PC-3 (cell line): ENCODE data around the gene NAPEPLD. TPM values are rescaled to one million over a fixed set of nuclear protein-coding genes. Genes with fewer than 3 reads are reported as not detected.
"Not testable (repeated sequence)": the region's sequence is repeated elsewhere in the genome, so short reads cannot be mapped to it uniquely, and the experiment has no call there.

Experiments
- ATAC-seq: fragments of 200-7000 bp; cut with Tn5 transposase; 2 replicates; pipeline ENCODE4 v1.9.1; 2020; ENCODE audit warnings: mild to moderate bottlenecking, moderate library complexity
- BruUV-seq: library from RNA; stranded (reverse); fragments of 400-500 nt; replicated peaks from 2 replicates; lab custom pipeline; 2021; lab: Mats Ljungman, UMichigan
- CTCF ChIA-PET: fragments of 300-600 bp; sonication (Branson Sonifier 250); formaldehyde crosslinking; loops from one replicate; lab custom pipeline; 2022; ENCODE audit warnings: antibody characterized with exemption; lab: Charles Lee
- POLR2A ChIA-PET: fragments of 300-600 bp; sonication (Branson Sonifier 250); formaldehyde crosslinking; loops from one replicate; lab custom pipeline; 2022; ENCODE audit warnings: antibody characterized with exemption; ENCODE audit not compliant: unreplicated experiment; lab: Charles Lee
- DNase-seq: peaks from one replicate; pipeline ENCODE4 v3.0.0-alpha.2; 2015
- H2AFZ ChIP-seq: fragments of 300-600 bp; sonication (generic); 2 replicates; pipeline ENCODE4 v1.6.0; 2016; ENCODE audit warnings: antibody characterized with exemption, low read length
- H3F3A ChIP-seq: fragments of 300-600 bp; sonication (generic); one replicate; pipeline ENCODE4 v1.6.0; 2017; ENCODE audit warnings: antibody characterized with exemption, low read length, control low read depth, mild to moderate bottlenecking; ENCODE audit not compliant: unreplicated experiment
- H3K27ac ChIP-seq: fragments of 300-600 bp; sonication (generic); 2 replicates; pipeline ENCODE4 v1.5.1; 2016; ENCODE audit warnings: mild to moderate bottlenecking, low read length
- H3K27me3 ChIP-seq: fragments of 300-600 bp; sonication (generic); 2 replicates; pipeline ENCODE4 v1.6.1; 2016; ENCODE audit warnings: low read length, mixed read lengths
- H3K36me3 ChIP-seq: fragments of 300-600 bp; sonication (generic); 2 replicates; pipeline ENCODE4 v1.6.1; 2016; ENCODE audit warnings: low read depth, mixed run types, low read length, mixed read lengths
- H3K4me1 ChIP-seq: fragments of 300-600 bp; sonication (generic); 2 replicates; pipeline ENCODE4 v1.5.1; 2016; ENCODE audit warnings: low read length; ENCODE audit not compliant: insufficient read depth
- H3K4me2 ChIP-seq: fragments of 300-600 bp; sonication (generic); 2 replicates; pipeline ENCODE4 v1.6.0; 2016; ENCODE audit warnings: low read length
- H3K4me3 ChIP-seq: fragments of 300-600 bp; sonication (generic); 2 replicates; pipeline ENCODE4 v1.5.1; 2016; ENCODE audit warnings: mild to moderate bottlenecking, low read length, mixed read lengths
- H3K79me2 ChIP-seq: fragments of 300-600 bp; sonication (generic); 2 replicates; pipeline ENCODE4 v1.6.1; 2017; ENCODE audit warnings: low read length, mixed read lengths
- H3K9ac ChIP-seq: fragments of 300-600 bp; sonication (generic); 2 replicates; pipeline ENCODE4 v1.6.0; 2016; ENCODE audit warnings: mild to moderate bottlenecking, low read length
- H3K9me2 ChIP-seq: fragments of 300-600 bp; sonication (generic); replicated peaks from 2 replicates; pipeline ENCODE4 v1.6.1; 2016; ENCODE audit warnings: mixed run types, low read length, mixed read lengths
- H3K9me3 ChIP-seq: fragments of 300-600 bp; sonication (generic); 2 replicates; pipeline ENCODE4 v1.6.1; 2016; ENCODE audit warnings: low read length, mixed read lengths
- H4K20me1 ChIP-seq: fragments of 300-600 bp; sonication (generic); 2 replicates; pipeline ENCODE4 v1.6.1; 2016; ENCODE audit warnings: low read length, mixed read lengths
- EZH2 ChIP-seq: fragments of 300-600 bp; sonication (generic); IDR thresholded peaks from one replicate; pipeline ENCODE4 v1.6.1; 2017; ENCODE audit warnings: antibody characterized with exemption, mild to moderate bottlenecking, low read length; ENCODE audit not compliant: unreplicated experiment
- EZH2phosphoT487 ChIP-seq: fragments of 300-600 bp; sonication (generic); IDR thresholded peaks from 2 replicates; pipeline ENCODE4 v1.6.1; 2018; ENCODE audit warnings: mild to moderate bottlenecking, antibody characterized with exemption, low read length, borderline replicate concordance
- intact Hi-C: fragments of 100-400 bp; cut with micrococcal nuclease; formaldehyde crosslinking; loops from 2 replicates; pipeline ENCODE4 v1.9.0; 2023
- total RNA-seq: library from RNA; depleted of rRNA; stranded (reverse); fragments of >200 nt; gene quantifications from 2 replicates; pipeline ENCODE4 v1.2.3, GENCODE V29; 2014
- TF ChIP-seq, protein P1 (sequence below): fragments of 300-600 bp; sonication (generic); conservative IDR thresholded peaks from 2 replicates; pipeline ENCODE4 v1.5.1; 2017; ENCODE audit warnings: antibody characterized with exemption, low read depth, mild to moderate bottlenecking, low read length

NAPEPLD gene
- total RNA-seq, 1 experiment from 2014 or later = 2.5 TPM

DNA sequence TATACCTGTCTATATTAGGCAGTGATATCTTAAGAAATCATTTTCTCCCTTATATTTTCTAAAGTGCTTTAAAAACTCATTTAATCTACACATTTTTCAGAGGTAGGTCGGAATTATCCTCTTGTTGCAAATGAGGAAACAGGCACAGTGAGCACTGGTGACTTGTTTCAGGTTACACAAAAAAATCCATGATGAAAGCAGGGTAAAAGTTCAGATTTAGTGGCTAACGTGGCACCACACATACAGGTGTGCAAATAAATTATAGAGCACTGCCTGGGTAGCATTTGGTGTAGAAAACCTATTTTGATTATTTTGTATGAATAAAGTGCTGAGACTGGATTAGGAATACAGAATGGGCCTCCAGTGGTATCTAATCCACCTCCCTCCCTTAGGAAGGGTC is 47.4 kb downstream of the NAPEPLD start:
- Histone ChIP-seq H3K9ac (no peak overlapping the region), H3K4me2 (no peak overlapping the region), H3K4me3 (no peak overlapping the region), H3K79me2 (no peaks in the 10 kb centered on the region), H4K20me1 (no peaks in the 10 kb centered on the region), H3K36me3 (peaks cover 10% of the 10 kb centered on the region), H3K9me3 (no peaks in the 10 kb centered on the region), H2AFZ (no peak overlapping the region), H3F3A (no peaks in the 10 kb centered on the region), H3K27ac (no peak overlapping the region), H3K4me1 (no peaks in the 10 kb centered on the region), H3K9me2 (no peaks in the 10 kb centered on the region), H3K27me3 (no peaks in the 10 kb centered on the region)
- ATAC-seq (no peak), DNase-seq (no peak)
- TF ChIP-seq EZH2phosphoT487 (no peak), EZH2 (no peak)
- TF ChIP-seq, protein P1, sequence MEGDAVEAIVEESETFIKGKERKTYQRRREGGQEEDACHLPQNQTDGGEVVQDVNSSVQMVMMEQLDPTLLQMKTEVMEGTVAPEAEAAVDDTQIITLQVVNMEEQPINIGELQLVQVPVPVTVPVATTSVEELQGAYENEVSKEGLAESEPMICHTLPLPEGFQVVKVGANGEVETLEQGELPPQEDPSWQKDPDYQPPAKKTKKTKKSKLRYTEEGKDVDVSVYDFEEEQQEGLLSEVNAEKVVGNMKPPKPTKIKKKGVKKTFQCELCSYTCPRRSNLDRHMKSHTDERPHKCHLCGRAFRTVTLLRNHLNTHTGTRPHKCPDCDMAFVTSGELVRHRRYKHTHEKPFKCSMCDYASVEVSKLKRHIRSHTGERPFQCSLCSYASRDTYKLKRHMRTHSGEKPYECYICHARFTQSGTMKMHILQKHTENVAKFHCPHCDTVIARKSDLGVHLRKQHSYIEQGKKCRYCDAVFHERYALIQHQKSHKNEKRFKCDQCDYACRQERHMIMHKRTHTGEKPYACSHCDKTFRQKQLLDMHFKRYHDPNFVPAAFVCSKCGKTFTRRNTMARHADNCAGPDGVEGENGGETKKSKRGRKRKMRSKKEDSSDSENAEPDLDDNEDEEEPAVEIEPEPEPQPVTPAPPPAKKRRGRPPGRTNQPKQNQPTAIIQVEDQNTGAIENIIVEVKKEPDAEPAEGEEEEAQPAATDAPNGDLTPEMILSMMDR = no peak
- intact Hi-C loops = no loop called here
- BruUV-seq = no TSS peak
- CTCF ChIA-PET = no interaction called here
- POLR2A ChIA-PET = no interaction called here

DNA sequence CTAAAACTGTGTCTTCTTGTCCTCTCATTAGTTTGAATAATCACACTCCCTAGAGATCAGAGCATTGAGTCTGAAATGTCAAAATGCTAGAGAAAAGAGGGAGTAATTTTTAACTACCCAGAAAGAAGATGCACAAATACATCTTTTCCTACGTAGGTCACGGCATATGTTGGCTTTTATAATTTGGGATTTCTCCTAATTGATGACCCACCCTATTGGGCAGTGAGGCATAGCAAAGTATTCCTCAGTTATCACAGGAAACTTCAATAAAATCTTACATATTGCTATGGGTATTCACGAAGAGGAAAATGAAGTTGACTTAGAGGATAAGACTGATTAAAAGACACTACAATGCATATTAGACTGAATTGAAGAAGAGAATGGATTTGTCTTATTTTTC is 48.6 kb downstream of the NAPEPLD start:
- TF ChIP-seq EZH2 (no peak), EZH2phosphoT487 (no peak)
- TF ChIP-seq, protein P1 = no peak
- ChIA-PET CTCF (no interaction called here), POLR2A (no interaction called here)
- Histone ChIP-seq H2AFZ (no peak overlapping the region), H3K9ac (no peak overlapping the region), H3K27ac (no peak overlapping the region), H3K4me1 (no peaks in the 10 kb centered on the region), H3K79me2 (no peaks in the 10 kb centered on the region), H3K4me3 (no peak overlapping the region), H3F3A (no peaks in the 10 kb centered on the region), H3K27me3 (no peaks in the 10 kb centered on the region), H3K9me3 (no peaks in the 10 kb centered on the region), H3K36me3 (peaks cover 10% of the 10 kb centered on the region), H3K4me2 (no peak overlapping the region), H4K20me1 (no peaks in the 10 kb centered on the region), H3K9me2 (no peaks in the 10 kb centered on the region)
- no TSS peak for BruUV-seq
- DNase-seq (no peak), ATAC-seq (no peak)
- intact Hi-C loops = no loop called here

DNA sequence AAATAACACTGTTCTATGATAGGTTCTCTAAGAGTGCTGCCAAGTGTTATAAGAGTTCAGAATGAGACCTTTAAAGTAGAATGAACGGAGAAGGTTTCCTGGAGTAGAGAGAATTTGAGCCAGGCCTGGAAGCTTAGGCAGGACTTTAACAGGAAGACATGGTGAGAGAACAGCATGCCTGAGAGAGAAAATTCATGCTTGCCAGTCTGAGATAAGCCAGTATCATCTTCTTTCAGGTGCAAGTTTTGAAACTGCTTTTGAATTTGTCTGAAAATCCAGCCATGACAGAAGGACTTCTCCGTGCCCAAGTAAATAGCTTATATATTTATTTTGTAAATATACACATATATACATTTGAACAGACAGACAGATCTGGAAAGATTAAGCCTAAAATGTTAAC is 51.9 kb downstream of the NAPEPLD start:
- Histone ChIP-seq H3K9me3 (no peaks in the 10 kb centered on the region), H3K9me2 (no peaks in the 10 kb centered on the region), H3K27ac (no peak overlapping the region), H3K4me2 (no peak overlapping the region), H2AFZ (no peak overlapping the region), H3F3A (no peaks in the 10 kb centered on the region), H3K4me1 (no peaks in the 10 kb centered on the region), H3K9ac (no peak overlapping the region), H3K27me3 (no peaks in the 10 kb centered on the region), H3K36me3 (peaks cover 5% of the 10 kb centered on the region; the same call in 1 of the 2 replicates), H3K4me3 (no peak overlapping the region), H4K20me1 (no peaks in the 10 kb centered on the region), H3K79me2 (no peaks in the 10 kb centered on the region)
- intact Hi-C loops = no loop called here
- DNase-seq = no peak
- ChIA-PET POLR2A (no interaction called here), CTCF (no interaction called here)
- ATAC-seq = no peak
- TF ChIP-seq EZH2phosphoT487 (no peak), EZH2 (no peak)
- TF ChIP-seq, protein P1 = no peak
- no TSS peak for BruUV-seq

DNA sequence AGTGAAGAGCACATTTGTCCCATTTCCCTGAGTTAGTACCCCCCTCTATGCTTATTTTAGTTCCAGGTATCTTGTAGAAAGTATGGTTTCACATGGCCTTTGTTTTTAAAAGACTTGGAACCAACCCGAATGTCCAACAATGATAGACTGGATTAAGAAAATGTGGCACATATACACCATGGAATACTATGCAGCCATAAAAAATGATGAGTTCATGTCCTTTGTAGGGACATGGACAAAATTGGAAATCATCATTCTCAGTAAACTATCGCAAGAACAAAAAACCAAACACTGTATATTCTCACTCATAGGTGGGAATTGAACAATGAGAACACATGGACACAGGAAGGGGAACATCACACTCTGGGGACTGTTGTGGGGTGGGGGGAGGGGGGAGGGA is 53.3 kb downstream of the NAPEPLD start:
- H2AFZ ChIP-seq, H3K36me3 ChIP-seq, H3K9ac ChIP-seq, H3K9me3 ChIP-seq, ATAC-seq, H3F3A ChIP-seq, H3K4me1 ChIP-seq, H3K27me3 ChIP-seq, H4K20me1 ChIP-seq, H3K4me2 ChIP-seq, H3K9me2 ChIP-seq, H3K79me2 ChIP-seq, H3K27ac ChIP-seq, CTCF ChIA-PET, BruUV-seq, POLR2A ChIA-PET, DNase-seq, H3K4me3 ChIP-seq: not testable (repeated sequence)
- intact Hi-C loops = loop anchor here (2.0 kb wide), 2 partner anchors 17 to 35 kb away; no protein-coding TSS in a partner anchor
